ENCODE measurements around the gene NLK.
"Not testable (repeated sequence)": the region's sequence is repeated elsewhere in the genome, so short reads cannot be mapped to it uniquely, and the experiment has no call there.

The NLK gene

DNA sequence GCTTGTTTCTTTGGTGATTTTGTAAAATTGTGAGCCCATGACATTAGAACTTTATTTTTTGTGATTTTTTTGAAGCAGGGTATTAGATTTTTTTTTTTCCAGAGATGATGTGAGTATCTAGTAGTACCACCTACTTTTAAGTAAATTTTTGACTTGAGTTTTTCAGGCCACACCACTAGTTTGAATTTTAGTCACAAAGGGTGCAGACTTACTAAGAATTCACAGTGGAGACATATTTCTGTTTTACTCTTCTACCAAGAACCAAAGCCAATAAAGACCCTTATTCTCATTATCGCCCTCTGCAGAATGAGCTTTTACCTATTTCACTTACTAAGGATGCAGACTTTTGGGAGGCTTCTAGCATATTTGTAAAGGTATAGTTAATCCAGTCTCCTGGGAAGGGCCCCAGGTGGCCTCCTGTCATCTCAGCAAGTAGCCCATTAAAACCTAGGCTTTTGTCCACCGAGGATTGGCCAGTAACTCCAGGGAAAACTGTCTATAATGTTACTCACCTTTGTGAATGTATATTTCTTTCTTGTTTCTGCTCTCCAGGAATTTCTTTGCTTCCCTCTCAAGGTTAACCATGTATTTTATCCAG lies 30.6 kb downstream of the NLK start:
- Histone ChIP-seq H3K9me3 (no peaks in the 10 kb centered on the region), H3K4me3 (ENCODE audit: low read depth in 1 of 2, low read length in 1 of 2) (no peak overlapping the region), H3K27ac (no peak overlapping the region), H3K36me3 (no peaks in the 10 kb centered on the region), H3K4me1 (ENCODE audit: control insufficient read depth in 1 of 2, insufficient read depth in 1 of 2, low read depth in 1 of 2, low read length in 1 of 2) (peaks cover 2 to 9% of the 10 kb centered on the region in 2 experiments), H3K27me3 (no peaks in the 10 kb centered on the region)
- TF ChIP-seq, protein P1, sequence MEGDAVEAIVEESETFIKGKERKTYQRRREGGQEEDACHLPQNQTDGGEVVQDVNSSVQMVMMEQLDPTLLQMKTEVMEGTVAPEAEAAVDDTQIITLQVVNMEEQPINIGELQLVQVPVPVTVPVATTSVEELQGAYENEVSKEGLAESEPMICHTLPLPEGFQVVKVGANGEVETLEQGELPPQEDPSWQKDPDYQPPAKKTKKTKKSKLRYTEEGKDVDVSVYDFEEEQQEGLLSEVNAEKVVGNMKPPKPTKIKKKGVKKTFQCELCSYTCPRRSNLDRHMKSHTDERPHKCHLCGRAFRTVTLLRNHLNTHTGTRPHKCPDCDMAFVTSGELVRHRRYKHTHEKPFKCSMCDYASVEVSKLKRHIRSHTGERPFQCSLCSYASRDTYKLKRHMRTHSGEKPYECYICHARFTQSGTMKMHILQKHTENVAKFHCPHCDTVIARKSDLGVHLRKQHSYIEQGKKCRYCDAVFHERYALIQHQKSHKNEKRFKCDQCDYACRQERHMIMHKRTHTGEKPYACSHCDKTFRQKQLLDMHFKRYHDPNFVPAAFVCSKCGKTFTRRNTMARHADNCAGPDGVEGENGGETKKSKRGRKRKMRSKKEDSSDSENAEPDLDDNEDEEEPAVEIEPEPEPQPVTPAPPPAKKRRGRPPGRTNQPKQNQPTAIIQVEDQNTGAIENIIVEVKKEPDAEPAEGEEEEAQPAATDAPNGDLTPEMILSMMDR (IDR thresholded peaks at IDR 0.05): no peak

DNA sequence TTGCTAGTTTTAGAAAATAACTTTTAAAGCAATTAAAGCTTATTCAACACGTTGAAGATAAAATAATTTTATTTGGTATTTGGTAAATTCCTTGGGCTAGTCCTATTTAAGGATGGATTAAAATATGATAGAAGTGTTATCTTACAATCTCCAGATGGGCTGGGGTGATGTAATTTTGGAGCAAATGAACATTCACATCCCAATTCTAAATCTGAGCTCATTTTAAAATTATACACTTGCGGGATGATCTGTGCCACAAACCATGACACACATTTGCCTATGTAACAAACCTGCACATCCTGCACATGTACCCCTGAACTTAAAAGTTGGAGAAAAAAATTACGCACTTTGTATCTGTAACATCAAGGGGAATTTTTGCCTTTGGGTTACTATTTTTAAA lies 31.5 kb downstream of the NLK start:
- Histone ChIP-seq H3K36me3 (no peaks in the 10 kb centered on the region), H3K4me1 (ENCODE audit: control insufficient read depth in 1 of 2, insufficient read depth in 1 of 2, low read depth in 1 of 2, low read length in 1 of 2) (peaks cover 11 to 18% of the 10 kb centered on the region in 2 experiments), H3K27ac (no peak overlapping the region), H3K9me3 (no peaks in the 10 kb centered on the region), H3K27me3 (no peaks in the 10 kb centered on the region), H3K4me3 (ENCODE audit: low read depth in 1 of 2, low read length in 1 of 2) (no peak overlapping the region)
- TF ChIP-seq, protein P1 (IDR thresholded peaks at IDR 0.05): no peak

DNA sequence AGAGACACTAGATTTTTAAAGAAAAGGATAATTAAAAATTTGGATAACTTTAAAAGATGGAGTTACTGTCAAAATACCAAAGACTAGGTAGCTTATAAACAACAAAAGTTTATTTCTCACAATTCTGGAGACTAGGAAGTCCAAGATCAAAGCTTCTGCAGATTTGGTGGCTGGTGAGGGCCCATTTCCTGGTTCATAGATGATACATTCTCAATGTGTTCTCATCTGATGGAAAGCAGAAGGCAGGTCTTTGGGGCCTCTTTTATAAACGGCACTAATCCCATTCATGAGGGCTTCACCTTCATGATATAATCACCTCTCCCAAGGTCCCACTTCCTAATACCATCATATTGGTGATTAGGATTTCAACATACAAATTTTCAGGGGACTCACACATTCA lies 33.7 kb downstream of the NLK start:
- no peak overlapping the region for H3K27ac ChIP-seq
- TF ChIP-seq, protein P1 (IDR thresholded peaks at IDR 0.05): no peak
- H3K9me3 ChIP-seq: no peaks in the 10 kb centered on the region
- H3K27me3 ChIP-seq: no peaks in the 10 kb centered on the region
- no peak overlapping the region for H3K4me3 ChIP-seq (ENCODE audit: low read depth in 1 of 2, low read length in 1 of 2)
- H3K36me3 ChIP-seq: no peaks in the 10 kb centered on the region
- peaks cover 32 to 40% of the 10 kb centered on the region in 2 experiments for H3K4me1 ChIP-seq (ENCODE audit: control insufficient read depth in 1 of 2, insufficient read depth in 1 of 2, low read depth in 1 of 2, low read length in 1 of 2)

DNA sequence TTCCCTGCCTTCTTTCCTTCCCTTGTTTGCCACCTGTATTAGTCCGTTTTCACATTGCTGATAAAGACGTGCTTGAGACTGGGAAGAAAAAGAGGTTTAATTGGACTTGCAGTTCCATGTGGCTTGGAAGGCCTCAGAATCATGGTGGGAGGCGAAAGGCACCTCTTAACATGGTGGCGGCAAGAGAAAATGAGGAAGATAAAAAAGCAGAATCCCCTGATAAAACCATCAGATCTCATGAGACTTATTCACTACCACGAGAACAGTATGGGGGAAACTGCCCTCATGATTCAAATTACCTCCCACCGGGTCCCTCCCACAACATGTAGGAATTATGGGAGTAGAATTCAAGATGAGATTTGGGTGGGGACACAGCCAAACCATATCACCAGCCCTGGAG lies 34.7 kb downstream of the NLK start:
- not testable (repeated sequence) for H3K27me3 ChIP-seq; H3K9me3 ChIP-seq; H3K4me3 ChIP-seq (ENCODE audit: low read depth in 1 of 2, low read length in 1 of 2); H3K36me3 ChIP-seq
- Histone ChIP-seq H3K4me1 (ENCODE audit: control insufficient read depth in 1 of 2, insufficient read depth in 1 of 2, low read depth in 1 of 2, low read length in 1 of 2) (peaks cover 32 to 40% of the 10 kb centered on the region in 2 experiments), H3K27ac (peak overlapping the region; percentile 41)

DNA sequence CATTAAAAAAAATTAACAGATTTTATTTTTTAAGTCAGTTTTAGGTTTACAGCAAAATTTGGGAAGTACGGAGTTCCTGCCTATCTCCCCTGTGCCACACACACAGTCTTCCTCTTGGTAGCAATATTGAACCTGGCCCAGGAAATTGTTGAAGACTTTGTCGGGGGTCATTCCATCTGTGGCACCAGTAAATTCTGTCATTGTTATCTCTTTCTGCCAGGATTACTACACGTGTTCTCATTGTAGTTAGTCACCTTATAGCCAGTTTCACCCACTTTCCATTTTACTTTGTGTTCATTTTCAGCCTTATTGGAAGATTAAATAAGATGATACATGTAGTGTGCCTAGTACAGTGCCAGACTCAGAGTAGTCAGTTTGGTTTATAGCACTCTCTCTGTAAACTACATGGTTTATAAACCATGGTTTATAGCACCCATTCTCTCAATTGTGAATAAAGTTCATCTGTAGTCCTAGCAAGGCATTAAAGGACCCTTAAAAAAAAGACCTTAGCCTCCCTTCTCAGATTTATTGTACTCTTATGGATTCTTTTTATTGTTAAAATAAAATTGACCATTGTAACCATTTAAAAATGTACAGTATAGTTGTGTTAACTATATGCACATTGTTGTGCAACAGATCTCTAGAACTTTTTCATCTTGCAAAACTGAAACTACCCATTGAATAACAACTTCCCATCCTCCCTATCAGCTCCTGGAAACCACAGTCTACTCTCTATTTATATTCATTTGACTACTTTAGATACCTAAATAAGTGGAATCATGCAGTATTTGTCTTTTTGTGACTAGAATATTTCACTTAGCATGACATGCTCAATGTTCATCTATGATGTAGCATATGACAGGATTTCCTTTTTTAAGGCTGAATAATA lies 36.1 kb downstream of the NLK start:
- peak overlapping the region; percentile 39 for H3K27ac ChIP-seq
- no peak overlapping the region for H3K4me3 ChIP-seq (ENCODE audit: low read depth in 1 of 2, low read length in 1 of 2)
- peaks cover 32 to 40% of the 10 kb centered on the region in 2 experiments for H3K4me1 ChIP-seq (ENCODE audit: control insufficient read depth in 1 of 2, insufficient read depth in 1 of 2, low read depth in 1 of 2, low read length in 1 of 2)
- TF ChIP-seq, protein P1 (IDR thresholded peaks at IDR 0.05): no peak
- no peaks in the 10 kb centered on the region for H3K9me3 ChIP-seq
- H3K36me3 ChIP-seq: no peaks in the 10 kb centered on the region
- H3K27me3 ChIP-seq: no peaks in the 10 kb centered on the region

DNA sequence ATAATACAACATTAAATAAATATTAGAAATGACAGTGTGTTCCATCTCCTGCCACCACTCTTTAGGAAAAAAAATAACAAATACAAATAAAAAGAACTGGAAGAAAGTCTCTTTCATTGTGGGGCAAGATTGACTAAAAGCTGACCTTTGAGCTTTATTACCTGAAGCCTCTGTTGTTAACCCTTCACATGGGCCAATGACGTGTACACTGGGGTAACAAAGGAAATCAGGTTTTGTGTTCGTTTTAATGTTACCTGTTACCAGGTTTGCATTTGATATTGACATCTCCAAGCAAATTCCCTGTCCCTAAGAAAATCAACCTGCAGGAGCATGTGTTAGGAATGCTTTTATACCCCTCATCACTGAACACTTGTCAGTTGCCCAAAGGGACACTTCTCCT lies 39.0 kb downstream of the NLK start:
- Histone ChIP-seq H3K4me1 (ENCODE audit: control insufficient read depth in 1 of 2, insufficient read depth in 1 of 2, low read depth in 1 of 2, low read length in 1 of 2) (peaks cover 32 to 38% of the 10 kb centered on the region in 2 experiments), H3K9me3 (no peaks in the 10 kb centered on the region), H3K4me3 (ENCODE audit: low read depth in 1 of 2, low read length in 1 of 2) (no peak overlapping the region), H3K36me3 (no peaks in the 10 kb centered on the region), H3K27me3 (no peaks in the 10 kb centered on the region), H3K27ac (no peak overlapping the region)
- TF ChIP-seq, protein P1 (IDR thresholded peaks at IDR 0.05): no peak
